GM20431 (cell line): ENCODE measurements around the gene TMPRSS3.

Source experiments
- in situ Hi-C: fragments of 300-500 bp; cut with MseI, MboI; formaldehyde crosslinking; loops from one replicate; pipeline ENCODE4 v1.15.0; 2020; ENCODE audit warnings: low sequenced_read_pairs; ENCODE audit not compliant: unreplicated experiment

TMPRSS3 gene

GRCh38 chr21:42358261-42358660 lies 37.6 kb downstream of the TMPRSS3 start:
- in situ Hi-C loops = no loop called here

DNA sequence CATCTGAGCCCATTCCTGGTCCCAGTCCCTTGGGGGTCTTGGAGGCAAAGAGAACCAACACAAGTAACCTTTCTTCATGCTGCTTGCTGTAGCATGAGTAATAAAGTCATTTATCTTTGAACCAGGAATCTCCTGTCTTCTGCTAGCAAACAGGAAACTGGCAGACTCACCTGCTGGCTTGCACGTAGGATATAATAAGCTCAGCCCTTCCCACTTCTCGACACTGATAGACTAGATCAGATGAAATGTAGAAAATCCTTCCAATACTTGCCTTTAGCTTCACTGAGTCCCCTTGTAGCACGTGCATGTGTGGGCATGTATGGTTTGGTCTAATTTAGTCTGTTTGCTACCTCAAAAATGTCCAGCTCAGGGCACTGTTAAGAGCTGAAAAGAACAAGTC lies 38.5 kb downstream of the TMPRSS3 start:
- in situ Hi-C loops = no loop called here

DNA sequence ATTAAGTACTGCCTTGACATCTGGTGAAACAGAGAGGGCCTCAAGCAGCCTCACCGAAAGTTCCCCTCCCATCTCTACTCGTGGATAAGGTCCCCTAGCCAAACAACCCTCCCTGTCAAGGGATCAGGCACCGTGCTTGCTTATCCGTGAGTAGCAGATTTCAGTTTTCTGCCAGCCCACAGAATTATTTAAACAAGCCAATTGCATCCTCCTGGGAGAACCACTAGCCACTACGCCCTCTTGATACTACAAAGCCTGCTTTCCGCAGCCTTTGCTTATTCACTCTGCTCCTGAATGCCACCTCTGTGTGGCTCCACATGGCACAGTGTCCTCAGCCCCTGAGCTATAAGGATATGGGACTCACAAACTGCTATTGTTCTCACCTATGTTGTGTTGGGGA lies 39.2 kb downstream of the TMPRSS3 start:
- in situ Hi-C loops = no loop called here

- in situ Hi-C loops = no loop called here
Measured at GRCh38 chr21:42356046-42356445, 39.8 kb downstream of the TMPRSS3 start.

GRCh38 chr21:42353623-42354022 lies 42.2 kb downstream of the TMPRSS3 start:
- in situ Hi-C loops = no loop called here

DNA sequence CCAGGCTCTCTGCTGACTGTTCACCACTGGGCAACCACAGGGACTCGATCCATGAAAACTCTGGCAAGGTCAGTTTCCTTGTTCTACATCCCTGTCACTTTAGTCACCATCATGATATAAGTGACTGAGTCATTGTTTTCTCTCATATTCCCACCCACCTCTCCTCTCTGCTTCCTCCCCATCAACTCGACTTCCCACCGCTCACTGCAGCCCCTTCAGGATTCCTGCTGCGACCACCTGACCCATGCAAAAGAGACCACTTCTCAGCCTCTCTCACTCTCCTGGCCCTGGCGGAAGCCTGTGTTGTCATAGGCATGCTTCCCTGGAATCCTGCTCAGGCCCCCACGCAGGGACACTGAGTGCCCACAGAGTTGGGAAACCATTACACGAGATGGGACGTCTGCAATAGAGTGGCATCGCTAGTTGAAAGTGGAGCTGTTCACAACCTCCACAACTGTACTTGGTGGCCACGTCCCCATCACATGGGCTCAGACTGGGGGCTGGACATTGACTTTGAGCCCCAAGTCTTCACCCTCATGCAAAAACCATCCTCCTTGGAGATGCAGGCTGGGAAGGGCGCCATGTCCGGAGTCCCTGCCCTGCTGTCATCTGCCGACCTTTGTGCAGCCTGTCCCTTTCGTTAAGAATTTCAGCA lies 43.3 kb downstream of the TMPRSS3 start:
- in situ Hi-C loops = no loop called here

DNA sequence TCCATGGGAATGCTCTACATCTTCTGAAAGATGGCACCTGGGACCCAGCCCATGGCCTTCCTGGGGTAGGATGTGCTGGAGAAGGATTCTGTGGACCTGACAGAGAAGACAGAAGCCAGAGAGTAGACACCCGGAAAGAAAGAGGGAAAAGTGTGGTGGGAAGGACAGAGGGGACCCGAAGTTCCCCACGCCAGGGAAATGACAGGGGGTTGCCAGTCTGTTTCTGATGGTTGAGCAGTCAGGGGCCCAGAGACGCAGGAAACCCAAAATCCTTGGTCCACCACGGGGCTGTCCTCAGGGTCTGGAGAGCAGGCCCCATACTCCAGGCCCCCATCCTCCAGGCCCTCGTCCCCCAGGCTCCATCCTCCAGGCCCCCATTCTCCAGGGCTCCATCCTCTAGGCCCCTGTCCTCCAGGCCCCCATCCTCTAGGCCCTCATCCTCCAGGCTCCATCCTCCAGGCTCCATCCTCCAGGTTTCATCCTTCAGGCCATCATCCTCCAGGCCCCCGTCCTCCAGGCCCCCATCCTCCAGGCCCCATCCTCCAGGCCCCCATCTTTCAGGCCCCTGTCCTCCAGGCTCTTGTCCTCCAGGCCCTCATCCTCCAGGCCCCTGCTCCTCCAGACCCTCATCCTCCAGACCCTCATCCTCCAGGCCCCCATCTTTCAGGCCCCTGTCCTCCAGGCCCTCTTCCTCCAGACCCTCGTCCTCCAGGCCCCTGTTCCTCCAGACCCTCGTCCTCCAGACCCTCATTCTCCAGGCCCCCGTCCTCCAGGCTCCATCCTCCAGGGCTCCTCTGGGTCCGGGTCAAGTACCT lies 44.0 kb downstream of the TMPRSS3 start:
- in situ Hi-C loops = no loop called here

DNA sequence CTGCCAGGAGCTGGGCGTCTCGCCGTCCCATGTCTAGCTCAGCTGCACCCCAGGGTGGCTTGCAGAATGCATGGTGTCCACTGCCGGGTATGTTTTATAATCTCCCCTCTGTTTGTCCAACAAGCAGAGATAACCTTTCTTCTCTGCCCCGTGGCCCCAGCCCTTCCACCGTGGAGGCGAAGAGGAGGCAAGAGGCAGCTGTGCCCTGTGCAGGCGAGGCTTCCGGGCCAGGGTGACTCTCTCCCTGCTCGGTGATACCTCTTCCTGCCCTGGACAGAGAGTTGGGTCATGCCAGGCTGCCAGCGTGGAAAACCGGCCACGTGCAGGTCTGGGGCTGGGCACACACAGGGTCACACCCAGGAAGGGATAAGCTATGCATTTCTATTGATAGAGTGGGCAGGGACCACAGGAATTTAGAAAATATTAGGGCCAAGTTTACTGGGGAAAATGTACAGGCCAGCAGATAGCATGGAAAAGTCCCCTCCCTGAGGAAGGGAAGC lies 44.9 kb downstream of the TMPRSS3 start, which contains the start of gene TFF2:
TSS of gene TFF2 (minus strand) at position 68 of the 500 bp plus-strand sequence. CDS start at position 31, 37 bp downstream.
- in situ Hi-C loops = no loop called here

DNA sequence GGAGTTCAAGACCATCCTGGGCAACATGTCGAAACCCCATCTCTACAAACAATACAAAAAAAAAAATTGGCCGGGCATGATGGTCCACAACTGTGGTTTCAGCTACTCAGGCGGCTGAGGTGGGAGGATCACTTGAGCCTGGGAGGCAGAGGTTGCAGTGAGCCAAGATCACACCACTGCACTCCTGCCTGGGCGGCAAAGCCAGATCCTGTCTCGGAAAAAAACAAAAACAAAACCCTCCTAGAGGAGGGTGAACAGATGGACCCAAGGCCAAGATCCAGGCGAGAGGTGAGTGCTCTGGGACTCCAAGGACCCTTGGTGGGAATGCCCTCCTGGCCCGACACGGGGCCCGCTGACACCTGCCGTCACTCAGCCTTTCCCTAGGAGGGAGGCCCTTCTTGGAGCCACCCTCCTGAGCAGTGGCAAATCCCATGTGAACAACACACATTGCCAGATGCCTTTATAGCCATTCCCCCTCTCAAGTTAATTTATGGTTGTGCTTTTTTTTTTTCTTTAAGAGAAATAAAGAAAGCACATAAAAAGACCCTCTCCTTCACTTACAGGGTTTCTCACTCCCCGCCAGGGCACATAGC lies 45.4 kb downstream of the TMPRSS3 start:
- in situ Hi-C loops = no loop called here

- in situ Hi-C loops = no loop called here
Measured at GRCh38 chr21:42349420-42350317, 46.2 kb downstream of the TMPRSS3 start.

- in situ Hi-C loops = no loop called here
Measured at GRCh38 chr21:42348762-42349161, 47.1 kb downstream of the TMPRSS3 start.

GRCh38 chr21:42347601-42348327 lies 48.1 kb downstream of the TMPRSS3 start:
- in situ Hi-C loops = no loop called here

DNA sequence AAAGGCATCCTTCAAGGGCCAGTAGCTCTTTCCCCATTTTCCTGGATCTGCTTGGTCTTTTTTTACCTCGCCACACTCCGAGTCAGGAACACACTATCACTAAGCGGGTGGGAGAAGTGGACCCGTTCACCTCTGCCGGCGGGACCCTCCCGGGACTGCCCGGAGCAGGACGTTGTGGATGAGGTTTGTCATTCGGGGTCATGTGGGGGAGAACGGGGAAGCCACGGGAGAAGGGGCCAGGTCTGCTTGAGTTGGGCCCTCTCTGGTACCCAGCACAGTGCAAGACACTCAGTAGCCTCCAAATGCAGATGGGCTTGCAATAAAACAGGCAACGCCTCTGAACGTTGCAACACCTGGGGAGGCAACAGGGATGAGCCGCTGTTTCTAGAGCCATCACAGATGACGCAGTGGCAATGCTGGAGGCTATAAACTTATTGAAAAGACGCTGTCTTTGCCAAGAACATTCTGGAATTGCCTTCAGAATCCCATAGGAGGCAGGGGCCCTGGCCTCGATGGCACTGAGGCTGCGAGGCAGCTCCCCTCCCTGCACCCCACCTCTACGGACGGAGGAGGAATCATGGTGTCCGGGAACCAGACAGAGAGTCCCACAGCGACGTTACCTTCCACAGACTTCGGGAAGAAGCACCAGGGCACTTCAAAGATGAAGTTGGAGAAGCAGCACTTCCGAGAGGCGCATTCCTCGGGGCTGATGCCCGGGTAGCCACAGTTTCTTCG lies 48.8 kb downstream of the TMPRSS3 start:
- in situ Hi-C loops = no loop called here

GRCh38 chr21:42346441-42346840 lies 49.4 kb downstream of the TMPRSS3 start:
- in situ Hi-C loops = no loop called here

- in situ Hi-C loops = no loop called here
Measured at GRCh38 chr21:42344631-42345030, 51.2 kb downstream of the TMPRSS3 start.

GRCh38 chr21:42343963-42344510 lies 51.8 kb downstream of the TMPRSS3 start:
- in situ Hi-C loops = no loop called here

GRCh38 chr21:42343556-42343955 lies 52.3 kb downstream of the TMPRSS3 start:
- in situ Hi-C loops = no loop called here

- in situ Hi-C loops = no loop called here
Measured at GRCh38 chr21:42343101-42343500, 52.8 kb downstream of the TMPRSS3 start.
